ENCODE results near the gene MIA2. TPM values are rescaled to one million over a fixed set of nuclear protein-coding genes. Genes with fewer than 3 reads are reported as not detected.

The MIA2 gene
- total RNA-seq, 1 donor from 2014 or later: 31.2 TPM

GRCh38 chr14:39431416-39432178 is 197.9 kb downstream of the MIA2 start:
- intact Hi-C loops (cut with micrococcal nuclease): loop anchor here (1.0 to 5.0 kb wide), 9 partner anchors 64 to 1366 kb away; partner anchors contain the start of genes GEMIN2, PNN, SEC23A and TRAPPC6B

- intact Hi-C loops (cut with micrococcal nuclease): loop anchor here (1.0 to 5.0 kb wide), 9 partner anchors 65 to 1367 kb away; partner anchors contain the start of genes GEMIN2, PNN, SEC23A and TRAPPC6B
Measured at GRCh38 chr14:39432179-39432618, 198.5 kb downstream of the MIA2 start, which contains the start of gene FBXO33. TSS of gene FBXO33 (minus strand) at chr14:39432433. CDS start at chr14:39432162, 271 bp downstream.

GRCh38 chr14:39432619-39433451 is 199.1 kb downstream of the MIA2 start:
- intact Hi-C loops (cut with micrococcal nuclease): loop anchor here (1.0 to 5.0 kb wide), 9 partner anchors 66 to 1368 kb away; partner anchors contain the start of genes GEMIN2, PNN, SEC23A and TRAPPC6B

GRCh38 chr14:39433452-39433813 is 199.7 kb downstream of the MIA2 start:
- intact Hi-C loops (cut with micrococcal nuclease): loop anchor here (5.0 kb wide), 1 partner anchor 66 kb away; no protein-coding TSS in a partner anchor

GRCh38 chr14:39434401-39434800 is 200.7 kb downstream of the MIA2 start:
- intact Hi-C loops (cut with micrococcal nuclease): loop anchor here (5.0 kb wide), 1 partner anchor 67 kb away; no protein-coding TSS in a partner anchor

- intact Hi-C loops (cut with micrococcal nuclease): no loop called here
Measured at GRCh38 chr14:39435241-39435640, 201.5 kb downstream of the MIA2 start.

Other genes starting within 250 kb of the MIA2 start
- 60.0 and 60.7 TPM in 2 replicates for gene SEC23A, start 130.7 kb upstream of the MIA2 start, total RNA-seq
- gene GEMIN2, start 119.6 kb upstream of the MIA2 start, total RNA-seq: 17.9 and 18.6 TPM in 2 replicates
- 27.2 and 28.0 TPM in 2 replicates for gene TRAPPC6B, start 63.6 kb upstream of the MIA2 start, total RNA-seq
- gene PNN, start 58.7 kb upstream of the MIA2 start, total RNA-seq: 80.3 and 83.3 TPM in 2 replicates
- gene FBXO33, start 198.5 kb downstream of the MIA2 start, total RNA-seq: 14.6 and 15.1 TPM in 2 replicates

Data from T-helper 1 cell treated with Interleukin-12 subunit alpha and Interleukin-12 subunit beta and Interleukin-4 antibody, amounts not matched to agents 30 ng/mL and 1 ng/mL, for 36 hours (primary cell).